ENCODE measurements around the gene GUSB. TPM values are rescaled to one million over a fixed set of nuclear protein-coding genes. Genes with fewer than 3 reads are reported as not detected.
A peak's percentile ranks its signal among the peaks of the same experiment; 100 is the strongest.

Gene GUSB
- total and polyA plus RNA-seq, 12 donors: 19.2 to 65.4 (median 46.4) TPM

GRCh38 chr7:65960351-65961074 lies 21.5 kb downstream of the GUSB start:
- TF ChIP-seq POLR2A (IDR thresholded peaks at IDR 0.05): no peak
- TF ChIP-seq, protein P1, sequence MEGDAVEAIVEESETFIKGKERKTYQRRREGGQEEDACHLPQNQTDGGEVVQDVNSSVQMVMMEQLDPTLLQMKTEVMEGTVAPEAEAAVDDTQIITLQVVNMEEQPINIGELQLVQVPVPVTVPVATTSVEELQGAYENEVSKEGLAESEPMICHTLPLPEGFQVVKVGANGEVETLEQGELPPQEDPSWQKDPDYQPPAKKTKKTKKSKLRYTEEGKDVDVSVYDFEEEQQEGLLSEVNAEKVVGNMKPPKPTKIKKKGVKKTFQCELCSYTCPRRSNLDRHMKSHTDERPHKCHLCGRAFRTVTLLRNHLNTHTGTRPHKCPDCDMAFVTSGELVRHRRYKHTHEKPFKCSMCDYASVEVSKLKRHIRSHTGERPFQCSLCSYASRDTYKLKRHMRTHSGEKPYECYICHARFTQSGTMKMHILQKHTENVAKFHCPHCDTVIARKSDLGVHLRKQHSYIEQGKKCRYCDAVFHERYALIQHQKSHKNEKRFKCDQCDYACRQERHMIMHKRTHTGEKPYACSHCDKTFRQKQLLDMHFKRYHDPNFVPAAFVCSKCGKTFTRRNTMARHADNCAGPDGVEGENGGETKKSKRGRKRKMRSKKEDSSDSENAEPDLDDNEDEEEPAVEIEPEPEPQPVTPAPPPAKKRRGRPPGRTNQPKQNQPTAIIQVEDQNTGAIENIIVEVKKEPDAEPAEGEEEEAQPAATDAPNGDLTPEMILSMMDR (IDR thresholded peaks at IDR 0.05): no peak
- Histone ChIP-seq H3K9me3 (replicated peaks in 1 of 3) (no peaks in the 10 kb centered on the region), H3K36me3 (replicated peaks in 1 of 2) (peaks cover 0 to 66% of the 10 kb centered on the region in 2 donors), H3K4me1 (replicated peaks in 1 of 2) (no peaks in the 10 kb centered on the region), H3K27ac (no peak overlapping the region), H3K27me3 (no peaks in the 10 kb centered on the region), H3K4me3 (no peak overlapping the region)
- intact Hi-C loops (cut with DNase I): no loop called here
- peak in 1 of 7 donors; percentile 31 for DNase-seq
- 84 to 85% (median 85%) methylated on average over 17 to 19 of the region's 19 CpGs for WGBS, 4 donors

DNA sequence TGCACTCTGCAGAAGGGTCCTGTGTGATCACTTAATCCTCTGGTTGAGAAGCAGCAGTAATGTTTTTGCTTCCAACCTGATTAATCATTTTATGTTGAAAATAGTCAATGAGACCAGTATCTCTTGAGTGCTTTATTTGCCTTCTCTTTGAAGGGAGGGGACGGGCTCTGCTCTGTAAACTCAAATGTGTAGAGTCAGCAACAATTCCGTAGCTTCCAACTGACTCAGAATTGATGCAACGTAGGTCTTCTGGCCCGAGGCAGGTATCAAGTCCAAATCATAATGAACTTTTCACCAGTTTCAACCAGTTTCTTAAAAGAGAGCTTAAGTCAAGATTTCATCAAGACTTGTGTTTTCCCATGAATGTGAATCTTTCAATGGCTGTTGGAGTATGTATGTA lies 26.3 kb downstream of the GUSB start:
- Histone ChIP-seq H3K27me3 (no peaks in the 10 kb centered on the region), H3K36me3 (replicated peaks in 1 of 2) (peaks cover 0 to 24% of the 10 kb centered on the region in 2 donors), H3K4me3 (no peak overlapping the region), H3K4me1 (replicated peaks in 1 of 2) (peaks cover 0 to 9% of the 10 kb centered on the region in 2 donors), H3K9me3 (replicated peaks in 1 of 3) (no peaks in the 10 kb centered on the region), H3K27ac (no peak overlapping the region)
- WGBS, 4 donors: 85 to 91% (median 87%) methylated on average over 4 of the region's 4 CpGs
- intact Hi-C loops (cut with DNase I): no loop called here
- DNase-seq: no peak
- TF ChIP-seq, protein P1 (IDR thresholded peaks at IDR 0.05): no peak
- TF ChIP-seq POLR2A (IDR thresholded peaks at IDR 0.05): no peak

GRCh38 chr7:65953890-65954450 lies 28.0 kb downstream of the GUSB start:
- intact Hi-C loops (cut with DNase I): no loop called here
- H3K36me3 ChIP-seq (replicated peaks in 1 of 2): peaks cover 0 to 8% of the 10 kb centered on the region in 2 donors
- DNase-seq: peak in 1 of 7 donors; percentile 39
- TF ChIP-seq, protein P1 (IDR thresholded peaks at IDR 0.05): no peak
- TF ChIP-seq POLR2A (IDR thresholded peaks at IDR 0.05): no peak
- no peaks in the 10 kb centered on the region for H3K9me3 ChIP-seq (replicated peaks in 1 of 3)
- H3K4me1 ChIP-seq (replicated peaks in 1 of 2): peaks cover 0 to 9% of the 10 kb centered on the region in 2 donors
- no peaks in the 10 kb centered on the region for H3K27me3 ChIP-seq
- WGBS, 4 donors: 91 to 97% (median 92%) methylated on average over 15 of the region's 15 CpGs
- H3K4me3 ChIP-seq: no peak overlapping the region
- no peak overlapping the region for H3K27ac ChIP-seq

DNA sequence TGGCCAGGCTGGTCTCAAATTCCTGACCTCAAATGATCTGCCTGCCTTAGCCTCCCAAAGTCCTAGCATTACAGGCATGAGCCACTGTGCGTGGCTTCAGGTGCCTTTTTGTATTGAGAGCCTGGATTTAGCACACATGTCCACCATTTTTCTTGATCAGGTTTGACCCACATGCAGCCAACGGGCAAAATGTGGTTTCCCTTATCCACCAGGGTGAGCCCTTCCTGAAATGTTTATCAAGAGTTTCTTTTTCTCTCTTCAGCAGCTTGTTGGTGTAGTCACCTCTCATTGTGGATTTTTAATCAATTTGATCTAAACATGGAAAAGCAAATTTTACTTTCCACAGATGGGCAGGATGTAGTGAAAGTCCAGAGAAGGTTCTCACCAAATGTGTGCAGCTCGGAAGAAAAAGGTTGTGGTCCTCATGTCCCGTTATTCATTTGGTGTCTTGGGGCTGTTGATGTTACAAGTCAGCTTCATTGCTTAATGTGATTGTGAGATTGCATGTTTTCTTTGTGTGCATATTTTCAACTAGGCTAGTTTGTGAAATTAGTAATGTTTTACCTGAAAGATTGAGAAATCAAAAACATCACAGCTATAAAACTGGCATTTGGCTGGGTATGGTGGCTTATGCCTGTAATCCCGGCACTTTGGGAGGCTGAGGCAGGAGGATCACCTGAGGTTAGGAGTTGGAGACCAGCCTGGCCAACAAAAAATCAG lies 28.9 kb downstream of the GUSB start:
- Histone ChIP-seq H3K4me3 (no peak overlapping the region), H3K4me1 (replicated peaks in 1 of 2) (peaks cover 0 to 9% of the 10 kb centered on the region in 2 donors), H3K27me3 (no peaks in the 10 kb centered on the region), H3K9me3 (replicated peaks in 1 of 3) (no peaks in the 10 kb centered on the region), H3K36me3 (replicated peaks in 1 of 2) (peaks cover 0 to 5% of the 10 kb centered on the region in 2 donors), H3K27ac (no peak overlapping the region)
- DNase-seq: no peak
- intact Hi-C loops (cut with DNase I): no loop called here
- no peak for TF ChIP-seq POLR2A (IDR thresholded peaks at IDR 0.05)
- TF ChIP-seq, protein P1 (IDR thresholded peaks at IDR 0.05): no peak
- 83 to 92% (median 90%) methylated on average over 5 of the region's 5 CpGs for WGBS, 4 donors
